K562 (cell line): ENCODE data around the gene SGO1. TPM values are rescaled to one million over a fixed set of nuclear protein-coding genes. Genes with fewer than 3 reads are reported as not detected.

Source experiments
- CHD4 ChIP-seq: fragments of 200-600 bp; sonication (generic); IDR thresholded peaks from 3 replicates; pipeline ENCODE4 v1.6.1; 2012; ENCODE audit warnings: low read depth, mild to moderate bottlenecking, mixed read lengths, low read length, inconsistent platforms; ENCODE audit not compliant: insufficient read depth, insufficient replicate concordance, poor library complexity, severe bottlenecking
- DPF2 ChIP-seq: fragments of 450-650 bp; IDR thresholded peaks from 2 replicates; pipeline ENCODE4 v1.6.1; 2016
- HNRNPH1 ChIP-seq: fragments of 200-400 bp; formaldehyde crosslinking; optimal IDR thresholded peaks from 2 replicates; pipeline ENCODE3; 2017; ENCODE audit warnings: low read depth, mild to moderate bottlenecking, low read length, moderate library complexity
- LEF1 ChIP-seq: fragments of 450-650 bp; IDR thresholded peaks from 2 replicates; pipeline ENCODE4 v1.6.1; 2016; ENCODE audit warnings: mild to moderate bottlenecking
- SMARCE1 ChIP-seq: fragments of 450-650 bp; IDR thresholded peaks from 2 replicates; pipeline ENCODE4 v1.7.1; 2016; ENCODE audit warnings: mild to moderate bottlenecking
- ZEB2 ChIP-seq: fragments of 450-650 bp; IDR thresholded peaks from 2 replicates; pipeline ENCODE4 v1.6.1; 2016
- ZNF174 ChIP-seq: fragments of 250-450 bp; sonication (Bioruptor Pico); IDR thresholded peaks from 2 replicates; pipeline ENCODE4 v1.4.0; 2020; ENCODE audit warnings: mild to moderate bottlenecking
- ZNF282 ChIP-seq: sonication (generic); formaldehyde crosslinking; IDR thresholded peaks from 2 replicates; pipeline ENCODE4 v1.8.1; 2023; ENCODE audit warnings: missing genetic modification reagents
- ZNF668 ChIP-seq: fragments of 250-450 bp; sonication (Bioruptor Pico); IDR thresholded peaks from 2 replicates; pipeline ENCODE4 v1.8.0; 2022; ENCODE audit warnings: mild to moderate bottlenecking, inconsistent platforms
- polyA plus RNA-seq, 8 experiments: library from polyadenylated mRNA; depleted of rRNA in 4 of 8; stranded (reverse) in 5 of 8; unstranded in 3 of 8; fragments of >200 nt; fragmentation: Nextera tagmentation in 2 of 8; fragmentation: Illumina TruSeq in 1 of 8; extraction: Ambion mirVana in 2 of 8; extraction: Trizol in 1 of 8; gene quantifications; 2 replicates each; pipeline versions ENCODE4 v1.2.1 to v1.2.3, GENCODE V29; 2011 to 2014; ENCODE audit warnings: inconsistent platforms in 1 of 8, missing spikeins in 1 of 8
- total RNA-seq, 7 experiments: library from RNA; depleted of rRNA in 6 of 7; stranded (reverse); fragments of >200 nt in 6 of 7; fragmentation: Illumina TruSeq in 2 of 7; extraction: Trizol in 2 of 7; gene quantifications; 2 replicates each; pipeline versions ENCODE4 v1.2.1 to v1.2.3, GENCODE V29; 2011 to 2021; ENCODE audit warnings: low replicate concordance in 1 of 7
- TF ChIP-seq, protein P1 (sequence below): sonication (generic); formaldehyde crosslinking; IDR thresholded peaks from 2 replicates; pipeline ENCODE4 v1.8.0; 2022; ENCODE audit warnings: mild to moderate bottlenecking, missing genetic modification reagents
- TF ChIP-seq, protein P2 (sequence below), 2 experiments: fragments of 450-650 bp; conservative IDR thresholded peaks; 2 replicates each; pipeline ENCODE4 v1.6.1; 2017; ENCODE audit warnings: mild to moderate bottlenecking in 2 of 2, moderate library complexity in 2 of 2
- TF ChIP-seq, protein P3 (sequence below): fragments of 250-450 bp; sonication (Bioruptor Pico); IDR thresholded peaks from 2 replicates; pipeline ENCODE4 v1.9.0; 2021; ENCODE audit warnings: mild to moderate bottlenecking, inconsistent platforms
- TF ChIP-seq, protein P4 (sequence below), 2 experiments: fragments of 450-650 bp in 1 of 2; IDR thresholded peaks; 2 replicates each; pipeline ENCODE4 v1.6.1; 2011 to 2017; ENCODE audit warnings: low read depth in 2 of 2, antibody characterized with exemption in 1 of 2, borderline replicate concordance in 1 of 2, low read length in 1 of 2, mild to moderate bottlenecking in 1 of 2, mixed read lengths in 1 of 2; ENCODE audit not compliant: control insufficient read depth in 1 of 2

SGO1 gene
- total and polyA plus RNA-seq, 9 of the 15 experiments (the other 6 are each of a cell fraction or from before 2014, with no cell fraction given), result 13.7 to 57.3 (median 28.2) TPM

DNA sequence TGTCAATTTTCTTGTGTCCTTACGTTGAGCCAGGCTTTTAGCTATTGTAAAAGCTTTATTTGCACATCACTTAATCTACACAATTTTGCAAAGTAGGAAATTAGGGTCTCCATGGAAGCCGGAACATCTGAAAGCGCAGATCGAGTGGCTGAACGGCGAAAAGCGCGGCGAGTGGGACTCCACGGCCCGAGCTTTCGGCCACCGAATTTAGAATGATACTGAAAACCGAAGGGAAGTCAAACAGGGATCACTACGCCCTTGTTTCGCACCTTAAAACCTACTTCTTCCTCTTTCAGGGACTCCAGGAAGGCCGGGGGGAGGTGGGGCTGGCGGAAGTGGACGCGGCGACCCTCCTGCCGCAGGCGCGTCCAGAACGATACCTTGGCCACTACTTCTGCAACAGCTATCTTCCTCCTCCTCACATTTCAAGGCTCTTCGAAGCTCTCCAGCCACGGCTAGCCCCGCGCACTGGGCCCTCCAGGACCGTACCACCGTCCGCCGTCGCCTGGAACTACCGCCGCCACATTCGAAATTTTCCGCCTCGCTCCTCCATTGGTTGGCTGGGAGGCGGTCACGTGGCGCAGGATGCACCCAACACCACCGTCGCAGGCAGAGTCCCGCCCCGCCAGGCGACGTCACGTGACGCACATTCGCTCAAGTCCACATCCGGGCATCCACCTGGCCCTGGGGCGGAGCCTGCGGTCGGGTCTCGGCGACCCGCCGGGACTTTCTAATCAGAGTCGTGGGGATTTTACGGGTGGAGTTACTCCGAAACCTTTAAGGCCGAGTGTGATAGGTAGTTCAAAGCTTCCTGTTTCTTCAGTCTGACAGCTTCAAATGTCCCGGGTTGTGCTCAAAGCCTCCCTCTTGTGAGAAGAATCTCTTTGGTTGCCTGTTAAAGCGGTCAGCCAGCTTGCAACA is at the start of gene SGO1 (continued):
- TF ChIP-seq, protein P1, sequence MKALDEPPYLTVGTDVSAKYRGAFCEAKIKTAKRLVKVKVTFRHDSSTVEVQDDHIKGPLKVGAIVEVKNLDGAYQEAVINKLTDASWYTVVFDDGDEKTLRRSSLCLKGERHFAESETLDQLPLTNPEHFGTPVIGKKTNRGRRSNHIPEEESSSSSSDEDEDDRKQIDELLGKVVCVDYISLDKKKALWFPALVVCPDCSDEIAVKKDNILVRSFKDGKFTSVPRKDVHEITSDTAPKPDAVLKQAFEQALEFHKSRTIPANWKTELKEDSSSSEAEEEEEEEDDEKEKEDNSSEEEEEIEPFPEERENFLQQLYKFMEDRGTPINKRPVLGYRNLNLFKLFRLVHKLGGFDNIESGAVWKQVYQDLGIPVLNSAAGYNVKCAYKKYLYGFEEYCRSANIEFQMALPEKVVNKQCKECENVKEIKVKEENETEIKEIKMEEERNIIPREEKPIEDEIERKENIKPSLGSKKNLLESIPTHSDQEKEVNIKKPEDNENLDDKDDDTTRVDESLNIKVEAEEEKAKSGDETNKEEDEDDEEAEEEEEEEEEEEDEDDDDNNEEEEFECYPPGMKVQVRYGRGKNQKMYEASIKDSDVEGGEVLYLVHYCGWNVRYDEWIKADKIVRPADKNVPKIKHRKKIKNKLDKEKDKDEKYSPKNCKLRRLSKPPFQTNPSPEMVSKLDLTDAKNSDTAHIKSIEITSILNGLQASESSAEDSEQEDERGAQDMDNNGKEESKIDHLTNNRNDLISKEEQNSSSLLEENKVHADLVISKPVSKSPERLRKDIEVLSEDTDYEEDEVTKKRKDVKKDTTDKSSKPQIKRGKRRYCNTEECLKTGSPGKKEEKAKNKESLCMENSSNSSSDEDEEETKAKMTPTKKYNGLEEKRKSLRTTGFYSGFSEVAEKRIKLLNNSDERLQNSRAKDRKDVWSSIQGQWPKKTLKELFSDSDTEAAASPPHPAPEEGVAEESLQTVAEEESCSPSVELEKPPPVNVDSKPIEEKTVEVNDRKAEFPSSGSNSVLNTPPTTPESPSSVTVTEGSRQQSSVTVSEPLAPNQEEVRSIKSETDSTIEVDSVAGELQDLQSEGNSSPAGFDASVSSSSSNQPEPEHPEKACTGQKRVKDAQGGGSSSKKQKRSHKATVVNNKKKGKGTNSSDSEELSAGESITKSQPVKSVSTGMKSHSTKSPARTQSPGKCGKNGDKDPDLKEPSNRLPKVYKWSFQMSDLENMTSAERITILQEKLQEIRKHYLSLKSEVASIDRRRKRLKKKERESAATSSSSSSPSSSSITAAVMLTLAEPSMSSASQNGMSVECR (CRISPR knock-in tag), result peak; percentile 99
- no peak for TF ChIP-seq CHD4
- TF ChIP-seq ZNF668 (CRISPR knock-in tag), result no peak
- TF ChIP-seq, protein P2, sequence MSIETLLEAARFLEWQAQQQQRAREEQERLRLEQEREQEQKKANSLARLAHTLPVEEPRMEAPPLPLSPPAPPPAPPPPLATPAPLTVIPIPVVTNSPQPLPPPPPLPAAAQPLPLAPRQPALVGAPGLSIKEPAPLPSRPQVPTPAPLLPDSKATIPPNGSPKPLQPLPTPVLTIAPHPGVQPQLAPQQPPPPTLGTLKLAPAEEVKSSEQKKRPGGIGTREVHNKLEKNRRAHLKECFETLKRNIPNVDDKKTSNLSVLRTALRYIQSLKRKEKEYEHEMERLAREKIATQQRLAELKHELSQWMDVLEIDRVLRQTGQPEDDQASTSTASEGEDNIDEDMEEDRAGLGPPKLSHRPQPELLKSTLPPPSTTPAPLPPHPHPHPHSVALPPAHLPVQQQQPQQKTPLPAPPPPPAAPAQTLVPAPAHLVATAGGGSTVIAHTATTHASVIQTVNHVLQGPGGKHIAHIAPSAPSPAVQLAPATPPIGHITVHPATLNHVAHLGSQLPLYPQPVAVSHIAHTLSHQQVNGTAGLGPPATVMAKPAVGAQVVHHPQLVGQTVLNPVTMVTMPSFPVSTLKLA (conservative IDR thresholded peaks at IDR 0.05), result peak; percentile 97
- TF ChIP-seq HNRNPH1, result no peak
- TF ChIP-seq, protein P3, sequence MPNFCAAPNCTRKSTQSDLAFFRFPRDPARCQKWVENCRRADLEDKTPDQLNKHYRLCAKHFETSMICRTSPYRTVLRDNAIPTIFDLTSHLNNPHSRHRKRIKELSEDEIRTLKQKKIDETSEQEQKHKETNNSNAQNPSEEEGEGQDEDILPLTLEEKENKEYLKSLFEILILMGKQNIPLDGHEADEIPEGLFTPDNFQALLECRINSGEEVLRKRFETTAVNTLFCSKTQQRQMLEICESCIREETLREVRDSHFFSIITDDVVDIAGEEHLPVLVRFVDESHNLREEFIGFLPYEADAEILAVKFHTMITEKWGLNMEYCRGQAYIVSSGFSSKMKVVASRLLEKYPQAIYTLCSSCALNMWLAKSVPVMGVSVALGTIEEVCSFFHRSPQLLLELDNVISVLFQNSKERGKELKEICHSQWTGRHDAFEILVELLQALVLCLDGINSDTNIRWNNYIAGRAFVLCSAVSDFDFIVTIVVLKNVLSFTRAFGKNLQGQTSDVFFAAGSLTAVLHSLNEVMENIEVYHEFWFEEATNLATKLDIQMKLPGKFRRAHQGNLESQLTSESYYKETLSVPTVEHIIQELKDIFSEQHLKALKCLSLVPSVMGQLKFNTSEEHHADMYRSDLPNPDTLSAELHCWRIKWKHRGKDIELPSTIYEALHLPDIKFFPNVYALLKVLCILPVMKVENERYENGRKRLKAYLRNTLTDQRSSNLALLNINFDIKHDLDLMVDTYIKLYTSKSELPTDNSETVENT (CRISPR knock-in tag), result peak; percentile 78
- no peak for TF ChIP-seq ZNF282 (CRISPR knock-in tag)
- TF ChIP-seq LEF1, result peak; percentile 64; the same call in 1 of the 2 replicates
- peak; percentile 15; the same call in 1 of the 2 replicates for TF ChIP-seq ZEB2
- TF ChIP-seq ZNF174 (CRISPR knock-in tag), result no peak
- TF ChIP-seq DPF2, result peak; percentile 16; the same call in 1 of the 2 replicates
- TF ChIP-seq, protein P4, sequence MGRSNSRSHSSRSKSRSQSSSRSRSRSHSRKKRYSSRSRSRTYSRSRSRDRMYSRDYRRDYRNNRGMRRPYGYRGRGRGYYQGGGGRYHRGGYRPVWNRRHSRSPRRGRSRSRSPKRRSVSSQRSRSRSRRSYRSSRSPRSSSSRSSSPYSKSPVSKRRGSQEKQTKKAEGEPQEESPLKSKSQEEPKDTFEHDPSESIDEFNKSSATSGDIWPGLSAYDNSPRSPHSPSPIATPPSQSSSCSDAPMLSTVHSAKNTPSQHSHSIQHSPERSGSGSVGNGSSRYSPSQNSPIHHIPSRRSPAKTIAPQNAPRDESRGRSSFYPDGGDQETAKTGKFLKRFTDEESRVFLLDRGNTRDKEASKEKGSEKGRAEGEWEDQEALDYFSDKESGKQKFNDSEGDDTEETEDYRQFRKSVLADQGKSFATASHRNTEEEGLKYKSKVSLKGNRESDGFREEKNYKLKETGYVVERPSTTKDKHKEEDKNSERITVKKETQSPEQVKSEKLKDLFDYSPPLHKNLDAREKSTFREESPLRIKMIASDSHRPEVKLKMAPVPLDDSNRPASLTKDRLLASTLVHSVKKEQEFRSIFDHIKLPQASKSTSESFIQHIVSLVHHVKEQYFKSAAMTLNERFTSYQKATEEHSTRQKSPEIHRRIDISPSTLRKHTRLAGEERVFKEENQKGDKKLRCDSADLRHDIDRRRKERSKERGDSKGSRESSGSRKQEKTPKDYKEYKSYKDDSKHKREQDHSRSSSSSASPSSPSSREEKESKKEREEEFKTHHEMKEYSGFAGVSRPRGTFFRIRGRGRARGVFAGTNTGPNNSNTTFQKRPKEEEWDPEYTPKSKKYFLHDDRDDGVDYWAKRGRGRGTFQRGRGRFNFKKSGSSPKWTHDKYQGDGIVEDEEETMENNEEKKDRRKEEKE (IDR thresholded peaks at IDR 0.05; ENCODE audit: borderline replicate concordance in 1 of 2, control insufficient read depth in 1 of 2, low read depth in 2 of 2, low read length in 1 of 2), result 0 out of 4 replicates have a peak, but pooled peaks of 1 of the 2 experiments have one; percentile 41
- TF ChIP-seq SMARCE1, result no peak; the same call in none of the 2 replicates
